Thoracic aorta (tissue), 2 donors: ENCODE measurements around the gene EBF3. TPM values are rescaled to one million over a fixed set of nuclear protein-coding genes. Genes with fewer than 3 reads are reported as not detected.

Experiments used
- ATAC-seq: fragments of 150-250 bp; one replicate; pipeline ENCODE4 v1.8.0; 2017; ENCODE audit warnings: low read depth; ENCODE audit not compliant: insufficient number of reproducible peaks, low FRiP score
- DNase-seq: peaks from one replicate; pipeline ENCODE4 v3.0.0-alpha.2; 2020; ENCODE audit warnings: low spot score
- H3K27ac ChIP-seq, 2 donors: fragments of 200-600 bp; sonication (generic); 1 replicate in 1 of 2; 2 replicates in 1 of 2; pipeline ENCODE4 v1.5.1; 2016; ENCODE audit warnings: mild to moderate bottlenecking in 2 of 2, moderate library complexity in 2 of 2
- H3K27me3 ChIP-seq: fragments of 200-600 bp; sonication (generic); replicated peaks from 2 replicates; pipeline ENCODE4 v1.6.0; 2016; ENCODE audit warnings: mild to moderate bottlenecking; ENCODE audit not compliant: insufficient read depth
- H3K36me3 ChIP-seq: fragments of 200-600 bp; sonication (generic); one replicate; pipeline ENCODE4 v1.5.1; 2016
- H3K4me1 ChIP-seq, 2 donors: fragments of 200-600 bp; sonication (generic); 1 replicate in 1 of 2; 2 replicates in 1 of 2; pipeline versions ENCODE4 v1.5.1 to v1.6.0; 2016; ENCODE audit warnings: low read depth in 2 of 2, mild to moderate bottlenecking in 1 of 2; ENCODE audit not compliant: control insufficient read depth in 1 of 2
- H3K4me3 ChIP-seq: fragments of 200-600 bp; sonication (generic); 2 replicates; pipeline ENCODE4 v1.5.1; 2016; ENCODE audit warnings: mild to moderate bottlenecking
- H3K9me3 ChIP-seq: fragments of 200-600 bp; sonication (generic); 2 replicates; pipeline ENCODE4 v1.5.1; 2016
- CTCF ChIP-seq: fragments of 200-600 bp; sonication (generic); IDR thresholded peaks from one replicate; pipeline ENCODE4 v1.5.1; 2019; ENCODE audit warnings: antibody characterized with exemption
- total RNA-seq, 2 donors: library from RNA; depleted of rRNA; stranded (reverse); fragments of >200 nt; gene quantifications; one replicate each; pipeline versions ENCODE4 v1.1.0 to v1.2.3, GENCODE V29; 2016

The EBF3 gene
- total RNA-seq, 2 donors from 2014 or later: 3.6 to 4.6 TPM

GRCh38 chr10:129876838-129877237 is 87.2 kb downstream of the EBF3 start:
- no peak for TF ChIP-seq CTCF
- Histone ChIP-seq H3K36me3 (no peaks in the 10 kb centered on the region), H3K27ac (no peak overlapping the region), H3K4me1 (no peaks in the 10 kb centered on the region), H3K27me3 (no peaks in the 10 kb centered on the region), H3K9me3 (no peaks in the 10 kb centered on the region), H3K4me3 (no peak overlapping the region)
- DNase-seq (no peak), ATAC-seq (no peak)

GRCh38 chr10:129875993-129876726 is 87.9 kb downstream of the EBF3 start:
- H3K9me3 ChIP-seq: no peaks in the 10 kb centered on the region
- DNase-seq: no peak
- no peak for ATAC-seq
- H3K36me3 ChIP-seq: no peaks in the 10 kb centered on the region
- no peak overlapping the region for H3K27ac ChIP-seq
- TF ChIP-seq CTCF: no peak
- no peak overlapping the region for H3K4me3 ChIP-seq
- H3K27me3 ChIP-seq: no peaks in the 10 kb centered on the region
- no peaks in the 10 kb centered on the region for H3K4me1 ChIP-seq

GRCh38 chr10:129873351-129873750 is 90.7 kb downstream of the EBF3 start:
- Histone ChIP-seq H3K9me3 (no peaks in the 10 kb centered on the region), H3K27ac (no peak overlapping the region), H3K4me1 (no peaks in the 10 kb centered on the region), H3K36me3 (no peaks in the 10 kb centered on the region), H3K4me3 (no peak overlapping the region), H3K27me3 (no peaks in the 10 kb centered on the region)
- no peak for DNase-seq
- ATAC-seq: no peak
- no peak for TF ChIP-seq CTCF

- ATAC-seq (no peak), DNase-seq (no peak)
- H3K27ac ChIP-seq: no peak overlapping the region
- no peaks in the 10 kb centered on the region for H3K9me3 ChIP-seq
- no peak overlapping the region for H3K4me3 ChIP-seq
- H3K4me1 ChIP-seq: no peaks in the 10 kb centered on the region
- no peaks in the 10 kb centered on the region for H3K27me3 ChIP-seq
- H3K36me3 ChIP-seq: no peaks in the 10 kb centered on the region
- no peak for TF ChIP-seq CTCF
Measured at GRCh38 chr10:129871966-129872365, 92.1 kb downstream of the EBF3 start.

DNA sequence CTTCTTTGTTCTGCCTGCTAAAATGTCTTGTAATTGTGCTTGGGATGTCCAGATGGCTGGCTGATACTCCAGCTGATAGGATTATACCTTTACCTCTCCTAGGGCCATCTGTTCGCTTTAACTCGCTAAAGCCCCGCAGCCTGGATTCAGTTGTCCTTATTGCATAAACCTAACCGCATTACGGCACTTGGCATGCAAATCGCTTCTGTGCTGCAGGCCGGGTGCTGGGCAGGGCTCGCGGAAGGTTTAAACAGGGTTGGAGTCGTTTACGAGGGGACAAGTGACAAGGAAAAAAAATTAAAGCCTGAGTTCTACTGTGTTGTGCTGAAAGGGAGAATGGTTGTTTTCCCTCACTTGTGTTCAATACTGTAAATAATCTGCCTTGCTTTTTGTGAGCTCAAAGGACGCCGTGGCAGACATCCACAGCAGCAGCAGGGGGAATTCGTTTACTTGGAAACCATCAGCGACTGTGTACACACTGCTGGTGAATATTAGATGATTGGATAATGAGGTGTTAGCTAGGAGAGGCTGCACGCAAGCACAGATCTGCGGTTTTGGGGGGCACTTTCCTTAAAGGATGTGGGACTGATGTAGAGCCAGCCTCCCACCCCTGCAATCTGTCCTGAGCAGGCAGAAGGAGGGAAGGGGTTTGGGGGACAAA is 93.0 kb downstream of the EBF3 start:
- H3K27ac ChIP-seq: no peak overlapping the region
- DNase-seq: no peak
- no peak for TF ChIP-seq CTCF
- no peaks in the 10 kb centered on the region for H3K27me3 ChIP-seq
- H3K36me3 ChIP-seq: no peaks in the 10 kb centered on the region
- H3K4me1 ChIP-seq: no peaks in the 10 kb centered on the region
- H3K4me3 ChIP-seq: no peak overlapping the region
- no peak for ATAC-seq
- H3K9me3 ChIP-seq: no peaks in the 10 kb centered on the region
